Esophagus (tissue), 2 donors: Measurements from ENCODE around the gene INCA1. TPM values are rescaled to one million over a fixed set of nuclear protein-coding genes. Genes with fewer than 3 reads are reported as not detected.
"Not testable (repeated sequence)": the region's sequence is repeated elsewhere in the genome, so short reads cannot be mapped to it uniquely, and the experiment has no call there.

ENCODE experiments used
- H3K27ac ChIP-seq, 2 donors: one replicate each; pipeline ENCODE4 v1.5.1; 2013; ENCODE audit warnings: low read depth in 2 of 2, mild to moderate bottlenecking in 2 of 2, inconsistent platforms in 1 of 2, low read length in 1 of 2, moderate library complexity in 1 of 2
- H3K27me3 ChIP-seq, 2 donors: one replicate each; pipeline ENCODE4 v1.6.1; 2013; ENCODE audit warnings: low read length in 2 of 2, control low read depth in 1 of 2, mild to moderate bottlenecking in 1 of 2; ENCODE audit not compliant: insufficient read depth in 2 of 2, control insufficient read depth in 1 of 2
- H3K36me3 ChIP-seq, 2 donors: one replicate each; pipeline ENCODE4 v1.6.1; 2013; ENCODE audit warnings: low read length in 1 of 2; ENCODE audit not compliant: control insufficient read depth in 2 of 2, insufficient read depth in 2 of 2
- H3K4me1 ChIP-seq, 2 donors: one replicate each; pipeline ENCODE4 v1.6.1; 2013; ENCODE audit warnings: low read length in 1 of 2; ENCODE audit not compliant: control insufficient read depth in 2 of 2, insufficient read depth in 2 of 2
- H3K4me3 ChIP-seq, 2 donors: one replicate each; pipeline ENCODE4 v1.5.1; 2013; ENCODE audit warnings: low read length in 2 of 2, mild to moderate bottlenecking in 2 of 2, low read depth in 1 of 2, moderate library complexity in 1 of 2
- H3K9me3 ChIP-seq, 2 donors: one replicate each; pipeline ENCODE4 v1.6.1; 2013; ENCODE audit warnings: mild to moderate bottlenecking in 2 of 2, low read depth in 1 of 2, low read length in 1 of 2, moderate library complexity in 1 of 2; ENCODE audit not compliant: control insufficient read depth in 2 of 2, insufficient read depth in 1 of 2
- WGBS, 2 donors: extraction: QIAGEN DNeasy Blood & Tissue Kit; methylation state at CpG; one replicate each; pipeline ENCODE4 v1.1.7; 2013; 5-methylcytosine and 5-hydroxymethylcytosine counted together
- polyA plus RNA-seq, 2 donors: library from polyadenylated mRNA; stranded (reverse); fragments of 200-250 nt; gene quantifications; one replicate each; pipeline ENCODE4 v1.2.3, GENCODE V29; 2013
- donor health status: healthy with polysubstance abuse.
- donor health status: Bipolar disorder and iron deficiency.

INCA1 gene
- polyA plus RNA-seq, 2 donors, result 0.67 to 1.2 TPM

DNA sequence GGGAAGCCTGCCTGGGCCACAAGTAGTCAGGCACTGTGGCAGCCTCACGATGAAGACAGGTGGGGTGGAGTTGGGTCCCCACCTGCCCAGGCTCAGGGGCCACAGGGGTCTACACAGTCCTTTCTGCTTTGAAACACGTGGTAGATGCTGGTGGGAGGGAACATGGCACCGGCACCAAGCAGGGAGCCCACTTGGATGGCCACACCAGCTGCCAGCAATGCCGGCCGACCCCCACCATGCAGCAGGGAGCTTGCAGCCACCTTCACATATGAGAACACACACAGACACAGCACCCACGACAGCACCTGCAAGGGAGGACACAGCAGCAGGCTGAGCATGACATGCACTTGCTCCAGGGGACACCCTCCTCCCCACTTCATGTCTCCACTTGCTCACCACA is 35.5 kb upstream of the INCA1 start:
- Histone ChIP-seq H3K27ac (no peak overlapping the region), H3K27me3 (no peaks in the 10 kb centered on the region), H3K36me3 (peaks cover 0 to 3% of the 10 kb centered on the region in 2 donors), H3K4me3 (no peak overlapping the region), H3K9me3 (no peaks in the 10 kb centered on the region), H3K4me1 (peaks cover 0 to 2% of the 10 kb centered on the region in 2 donors)
- WGBS, 2 donors, result 85 to 92% methylated on average over 6 of the region's 6 CpGs

- 3 to 4% methylated on average over 32 to 48 of the region's 48 CpGs for WGBS, 2 donors
- no peak overlapping the region for H3K27ac ChIP-seq
These were observed 34.2 kb upstream of the INCA1 start for GRCh38 chr17:5031365-5032082.

DNA sequence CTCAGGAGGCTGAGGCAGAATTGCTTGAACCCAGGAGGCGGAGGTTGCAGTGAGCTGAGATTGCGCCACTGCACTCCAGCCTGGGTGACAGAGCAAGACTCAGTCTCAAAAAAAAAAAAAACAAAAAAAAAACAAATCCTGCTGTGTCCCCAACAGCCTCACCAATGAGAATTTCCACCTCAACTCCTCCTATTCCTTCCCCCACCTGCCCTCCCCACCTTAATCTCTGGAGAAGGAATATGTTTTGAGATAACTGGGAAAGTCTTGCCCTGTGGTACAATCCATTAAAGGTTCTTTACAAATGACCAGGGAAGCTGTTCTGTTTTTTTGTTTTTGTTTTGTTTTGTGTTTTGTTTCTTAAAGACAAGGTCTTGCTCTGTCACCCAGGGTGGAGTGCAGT is 32.8 kb upstream of the INCA1 start:
- 91 to 93% methylated on average over 2 of the region's 2 CpGs for WGBS, 2 donors
- not testable (repeated sequence) for H3K27ac ChIP-seq, H3K27me3 ChIP-seq, H3K4me3 ChIP-seq, H3K36me3 ChIP-seq, H3K4me1 ChIP-seq, H3K9me3 ChIP-seq

More at GRCh38 chr17:5031365-5032082, 34.2 kb upstream of the INCA1 start:
- peak overlapping the region; percentile 27 to 64 for H3K4me3 ChIP-seq
- H3K9me3 ChIP-seq, result no peaks in the 10 kb centered on the region
- no peaks in the 10 kb centered on the region for H3K27me3 ChIP-seq
- peaks cover 0 to 3% of the 10 kb centered on the region in 2 donors for H3K36me3 ChIP-seq
- peaks cover 0 to 2% of the 10 kb centered on the region in 2 donors for H3K4me1 ChIP-seq

DNA sequence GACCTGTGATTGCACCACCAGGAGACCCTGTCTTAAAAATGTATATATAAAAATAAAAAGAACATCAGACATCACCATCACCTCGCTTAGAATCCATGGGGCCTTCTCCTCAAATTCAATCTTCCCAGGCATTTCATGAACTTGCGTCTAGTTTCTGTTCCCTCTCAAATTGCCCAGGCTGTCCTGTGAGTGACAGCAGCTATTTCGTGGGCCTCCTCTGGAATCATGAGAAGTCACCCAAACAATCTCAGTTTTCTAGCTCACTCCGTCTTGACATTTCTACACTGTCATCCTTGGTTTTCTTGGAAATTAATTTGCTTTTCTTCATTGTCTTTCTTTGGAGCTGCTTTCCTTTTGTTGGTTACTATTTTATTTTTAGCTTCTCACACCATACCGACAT is 30.6 kb upstream of the INCA1 start:
- H3K27ac ChIP-seq, result no peak overlapping the region
- no peak overlapping the region for H3K4me3 ChIP-seq
- H3K4me1 ChIP-seq, result no peaks in the 10 kb centered on the region
- no peaks in the 10 kb centered on the region for H3K9me3 ChIP-seq
- H3K27me3 ChIP-seq, result no peaks in the 10 kb centered on the region
- 78 to 79% methylated on average over 5 of the region's 5 CpGs for WGBS, 2 donors
- H3K36me3 ChIP-seq, result peaks cover 0 to 17% of the 10 kb centered on the region in 2 donors

GRCh38 chr17:5027299-5027698 is 30.0 kb upstream of the INCA1 start:
- Histone ChIP-seq H3K36me3 (peaks cover 0 to 18% of the 10 kb centered on the region in 2 donors), H3K27ac (no peak overlapping the region), H3K27me3 (no peaks in the 10 kb centered on the region), H3K4me1 (no peaks in the 10 kb centered on the region), H3K4me3 (no peak overlapping the region), H3K9me3 (no peaks in the 10 kb centered on the region)
- 80 to 84% methylated on average over 6 of the region's 6 CpGs for WGBS, 2 donors

DNA sequence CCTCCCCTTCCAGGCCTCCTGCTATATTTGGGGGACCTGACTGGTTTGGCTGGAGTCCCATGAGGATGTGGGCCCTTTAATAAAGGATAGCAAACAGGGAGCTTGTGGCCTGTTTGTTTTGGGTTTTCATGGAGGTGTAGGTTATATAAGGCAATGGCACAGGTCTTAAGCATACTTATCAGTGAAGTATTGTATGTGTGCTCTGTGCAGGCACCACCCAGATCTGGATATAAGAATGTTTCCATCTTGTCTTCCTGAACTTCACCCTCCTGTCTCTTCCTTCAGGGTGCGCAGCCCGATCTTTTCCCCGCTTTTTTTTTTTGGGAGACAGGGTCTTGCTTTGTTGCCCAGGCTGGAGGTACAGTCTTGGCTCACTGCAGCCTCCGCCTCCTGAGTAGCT is 27.3 kb upstream of the INCA1 start:
- Histone ChIP-seq H3K4me1 (no peaks in the 10 kb centered on the region), H3K27ac (no peak overlapping the region), H3K36me3 (peaks cover 7 to 42% of the 10 kb centered on the region in 2 donors), H3K4me3 (no peak overlapping the region), H3K27me3 (no peaks in the 10 kb centered on the region), H3K9me3 (no peaks in the 10 kb centered on the region)
- WGBS, 2 donors, result 91 to 94% methylated on average over 4 of the region's 4 CpGs

- Histone ChIP-seq H3K27me3 (no peaks in the 10 kb centered on the region), H3K4me1 (no peaks in the 10 kb centered on the region), H3K36me3 (peaks cover 7 to 47% of the 10 kb centered on the region in 2 donors), H3K9me3 (no peaks in the 10 kb centered on the region), H3K4me3 (no peak overlapping the region), H3K27ac (no peak overlapping the region)
- WGBS, 2 donors, result 92% methylated on average over 29 of the region's 29 CpGs
These were observed 26.3 kb upstream of the INCA1 start for GRCh38 chr17:5023588-5024147.

DNA sequence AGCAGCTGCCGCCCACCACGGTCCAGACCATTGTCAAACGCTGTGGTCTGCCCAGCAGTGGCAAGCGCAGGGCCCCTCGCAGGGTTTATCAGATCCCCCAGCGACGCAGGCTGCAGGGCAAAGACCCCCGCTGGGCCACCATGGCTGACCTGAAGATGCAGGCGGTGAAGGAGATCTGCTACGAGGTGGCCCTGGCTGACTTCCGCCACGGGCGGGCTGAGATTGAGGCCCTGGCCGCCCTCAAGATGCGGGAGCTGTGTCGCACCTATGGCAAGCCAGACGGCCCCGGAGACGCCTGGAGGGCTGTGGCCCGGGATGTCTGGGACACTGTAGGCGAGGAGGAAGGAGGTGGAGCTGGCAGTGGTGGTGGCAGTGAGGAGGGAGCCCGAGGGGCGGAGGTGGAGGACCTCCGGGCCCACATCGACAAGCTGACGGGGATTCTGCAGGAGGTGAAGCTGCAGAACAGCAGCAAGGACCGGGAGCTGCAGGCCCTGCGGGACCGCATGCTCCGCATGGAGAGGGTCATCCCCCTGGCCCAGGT is 24.9 kb upstream of the INCA1 start:
- H3K4me1 ChIP-seq, result no peaks in the 10 kb centered on the region
- no peaks in the 10 kb centered on the region for H3K27me3 ChIP-seq
- H3K36me3 ChIP-seq, result peaks cover 7 to 50% of the 10 kb centered on the region in 2 donors
- H3K9me3 ChIP-seq, result no peaks in the 10 kb centered on the region
- H3K4me3 ChIP-seq, result no peak overlapping the region
- 94 to 95% methylated on average over 30 of the region's 30 CpGs for WGBS, 2 donors
- no peak overlapping the region for H3K27ac ChIP-seq

DNA sequence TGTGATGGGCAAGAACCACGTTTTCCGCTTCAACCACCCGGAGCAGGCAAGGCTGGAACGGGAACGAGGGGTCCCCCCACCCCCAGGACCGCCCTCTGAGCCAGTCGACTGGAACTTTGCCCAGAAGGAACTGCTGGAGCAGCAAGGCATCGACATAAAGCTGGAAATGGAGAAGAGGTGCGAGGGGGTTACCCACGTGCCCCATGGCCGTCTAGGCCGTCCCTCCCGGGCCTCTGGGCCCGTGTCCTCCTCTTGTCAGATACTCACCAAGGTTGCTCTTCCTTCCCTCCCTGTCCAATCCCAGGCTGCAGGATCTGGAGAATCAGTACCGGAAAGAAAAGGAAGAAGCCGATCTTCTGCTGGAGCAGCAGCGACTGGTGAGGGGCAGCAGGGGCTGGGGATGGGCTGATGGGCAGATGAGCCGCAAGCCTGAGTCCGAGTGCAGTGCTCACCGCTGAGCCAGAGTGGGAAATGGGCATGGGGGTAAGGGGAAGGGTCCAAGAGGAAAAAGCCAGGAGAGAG is 23.2 kb upstream of the INCA1 start:
- Histone ChIP-seq H3K27me3 (no peaks in the 10 kb centered on the region), H3K4me1 (no peaks in the 10 kb centered on the region), H3K4me3 (no peak overlapping the region), H3K36me3 (peaks cover 7 to 53% of the 10 kb centered on the region in 2 donors), H3K9me3 (no peaks in the 10 kb centered on the region), H3K27ac (no peak overlapping the region)
- 84 to 86% methylated on average over 20 of the region's 20 CpGs for WGBS, 2 donors
